T-helper 2 cell treated with Interferon-gamma antibody and Interleukin-4, amounts not matched to agents 100 ng/mL and 5 ng/mL, for 36 hours (primary cell): ENCODE results near the gene IL17RB. TPM values are rescaled to one million over a fixed set of nuclear protein-coding genes. Genes with fewer than 3 reads are reported as not detected.

ENCODE experiments used
- intact Hi-C: fragments of 100-400 bp; cut with micrococcal nuclease; formaldehyde crosslinking; loops from one replicate; pipeline ENCODE4 v1.15.1; 2023
- total RNA-seq: library from RNA; stranded (reverse); gene quantifications from 2 replicates; pipeline ENCODE4 v1.2.3, GENCODE V29; 2022

Gene IL17RB
- total RNA-seq, 1 donor from 2014 or later = 63.5 TPM

- intact Hi-C loops = no loop called here
Observed at GRCh38 chr3:53828581-53828980, 17.8 kb upstream of the IL17RB start.

- intact Hi-C loops = no loop called here
Observed at GRCh38 chr3:53829605-53830004, 16.8 kb upstream of the IL17RB start.

GRCh38 chr3:53830944-53831343 is 15.4 kb upstream of the IL17RB start:
- intact Hi-C loops = no loop called here

- intact Hi-C loops = no loop called here
Observed at GRCh38 chr3:53833053-53833645, 13.2 kb upstream of the IL17RB start.

GRCh38 chr3:53833700-53834099 is 12.7 kb upstream of the IL17RB start:
- intact Hi-C loops = no loop called here

- intact Hi-C loops = no loop called here
Observed at GRCh38 chr3:53834429-53835095, 11.8 kb upstream of the IL17RB start.

- intact Hi-C loops = no loop called here
Observed at GRCh38 chr3:53835257-53835656, 11.1 kb upstream of the IL17RB start.

- intact Hi-C loops = no loop called here
Observed at GRCh38 chr3:53836084-53836872, 10.1 kb upstream of the IL17RB start.

GRCh38 chr3:53837331-53837730 is 9.0 kb upstream of the IL17RB start:
- intact Hi-C loops = no loop called here

GRCh38 chr3:53841296-53841695 is 5.1 kb upstream of the IL17RB start:
- intact Hi-C loops = no loop called here

- intact Hi-C loops = no loop called here
Observed at GRCh38 chr3:53842436-53843194, 3.8 kb upstream of the IL17RB start.

GRCh38 chr3:53843195-53844177 is 2.9 kb upstream of the IL17RB start:
- intact Hi-C loops = no loop called here

GRCh38 chr3:53844262-53845102 is 1.9 kb upstream of the IL17RB start:
- intact Hi-C loops = loop anchor here (5.0 kb wide), 1 partner anchor 117 kb away; no protein-coding TSS in a partner anchor

- intact Hi-C loops = loop anchor here (5.0 kb wide), 1 partner anchor 118 kb away; no protein-coding TSS in a partner anchor
Observed at GRCh38 chr3:53845103-53845880, 1.1 kb upstream of the IL17RB start.

GRCh38 chr3:53845881-53846133 is 561 bp upstream of the IL17RB start:
- intact Hi-C loops = loop anchor here (5.0 kb wide), 1 partner anchor 119 kb away; no protein-coding TSS in a partner anchor

- intact Hi-C loops = loop anchor here (5.0 kb wide), 1 partner anchor 120 kb away; no protein-coding TSS in a partner anchor
Observed at GRCh38 chr3:53846851-53847155, 435 bp downstream of the IL17RB start.

- intact Hi-C loops = loop anchor here (5.0 kb wide), 1 partner anchor 123 kb away; no protein-coding TSS in a partner anchor
Observed at GRCh38 chr3:53849916-53850315, 3.5 kb downstream of the IL17RB start.

- intact Hi-C loops = no loop called here
Observed at GRCh38 chr3:53850895-53851294, 4.5 kb downstream of the IL17RB start.

GRCh38 chr3:53856964-53857363 is 10.6 kb downstream of the IL17RB start:
- intact Hi-C loops = no loop called here
